Neural cell (in vitro differentiated cells): ENCODE measurements around the gene CENPX. TPM values are rescaled to one million over a fixed set of nuclear protein-coding genes. Genes with fewer than 3 reads are reported as not detected.

Experiments
- H2AFZ ChIP-seq: fragments of 200-600, 300-800 bp; sonication (generic), shearing (Covaris generic); 2 replicates; pipeline ENCODE4 v1.6.0; 2014; ENCODE audit warnings: low read depth, mild to moderate bottlenecking, antibody characterized with exemption, low read length, moderate library complexity
- H3F3A ChIP-seq: fragments of 200-600 bp; shearing (Covaris generic); 2 replicates; pipeline ENCODE4 v1.6.1; 2016; ENCODE audit warnings: mild to moderate bottlenecking, moderate library complexity, mixed read lengths, antibody characterized with exemption, low read length; ENCODE audit not compliant: insufficient read depth, poor library complexity, severe bottlenecking
- H3K27ac ChIP-seq: fragments of 200-600, 300-800 bp; sonication (generic), shearing (Covaris generic); 2 replicates; pipeline ENCODE4 v1.5.1; 2014; ENCODE audit warnings: mild to moderate bottlenecking, low read length, moderate library complexity
- H3K27me3 ChIP-seq: fragments of 300-800, 200-600 bp; sonication (generic), shearing (Covaris generic); 2 replicates; pipeline ENCODE4 v1.6.0; 2014; ENCODE audit warnings: mild to moderate bottlenecking, low read depth, low read length, moderate library complexity; ENCODE audit not compliant: insufficient read depth
- H3K36me3 ChIP-seq: fragments of 300-800, 200-600 bp; sonication (generic), shearing (Covaris generic); 2 replicates; pipeline ENCODE4 v1.5.1; 2014; ENCODE audit warnings: mild to moderate bottlenecking, antibody characterized with exemption, low read length, moderate library complexity; ENCODE audit not compliant: insufficient read depth
- H3K4me2 ChIP-seq: fragments of 300-800, 200-600 bp; sonication (generic), shearing (Covaris generic); 2 replicates; pipeline ENCODE4 v1.6.0; 2014; ENCODE audit warnings: mild to moderate bottlenecking, low read length
- H3K4me3 ChIP-seq: fragments of 300-800, 200-600 bp; sonication (generic), shearing (Covaris generic); 2 replicates; pipeline ENCODE4 v1.5.1; 2014; ENCODE audit warnings: mild to moderate bottlenecking, low read length, moderate library complexity
- H3K79me2 ChIP-seq: fragments of 200-600 bp; shearing (Covaris generic); replicated peaks from 2 replicates; pipeline ENCODE4 v1.6.0; 2014; ENCODE audit warnings: mild to moderate bottlenecking, low read length, moderate library complexity; ENCODE audit not compliant: insufficient read depth
- H3K9ac ChIP-seq: fragments of 300-800, 200-600 bp; sonication (generic), shearing (Covaris generic); 2 replicates; pipeline ENCODE4 v1.6.1; 2016; ENCODE audit warnings: mild to moderate bottlenecking, low read length, mixed read lengths
- H3K9me2 ChIP-seq: fragments of 200-600 bp; shearing (Covaris generic); 2 replicates; pipeline ENCODE4 v1.6.1; 2016; ENCODE audit warnings: mild to moderate bottlenecking, low read length, mixed read lengths; ENCODE audit not compliant: insufficient read depth
- H3K9me3 ChIP-seq: fragments of 200-600, 300-800 bp; sonication (generic), shearing (Covaris generic); 2 replicates; pipeline ENCODE4 v1.6.1; 2016; ENCODE audit warnings: mild to moderate bottlenecking, mixed run types, low read length, moderate library complexity, mixed read lengths
- H4K20me1 ChIP-seq: fragments of 200-600 bp; shearing (Covaris generic); 2 replicates; pipeline ENCODE4 v1.6.1; 2016; ENCODE audit warnings: mild to moderate bottlenecking, mixed run types; ENCODE audit not compliant: insufficient read depth
- EP300 ChIP-seq: fragments of 450-650 bp; conservative IDR thresholded peaks from 2 replicates; pipeline ENCODE4 v1.6.1; 2014; ENCODE audit warnings: antibody characterized with exemption, mild to moderate bottlenecking, moderate library complexity; ENCODE audit not compliant: poor library complexity, severe bottlenecking
- EZH2 ChIP-seq: fragments of 200-600, 300-800 bp; shearing (Covaris generic), sonication (generic); IDR thresholded peaks from 2 replicates; pipeline ENCODE4 v1.6.1; 2014; ENCODE audit warnings: antibody characterized with exemption, low read length, borderline replicate concordance, mild to moderate bottlenecking; ENCODE audit not compliant: insufficient read depth, poor library complexity, severe bottlenecking
- MXI1 ChIP-seq: fragments of 450-650 bp; conservative IDR thresholded peaks from 2 replicates; pipeline ENCODE4 v1.6.1; 2014; ENCODE audit warnings: antibody characterized with exemption, mild to moderate bottlenecking; ENCODE audit not compliant: poor library complexity, severe bottlenecking
- POLR2AphosphoS5 ChIP-seq: IDR thresholded peaks from 2 replicates; pipeline ENCODE4 v1.6.1; 2012
- RAD21 ChIP-seq: fragments of 450-650 bp; conservative IDR thresholded peaks from 2 replicates; pipeline ENCODE4 v1.6.1; 2014; ENCODE audit warnings: antibody characterized with exemption, mild to moderate bottlenecking, moderate library complexity
- SMC3 ChIP-seq: fragments of 450-650 bp; conservative IDR thresholded peaks from 2 replicates; pipeline ENCODE4 v1.6.1; 2014; ENCODE audit warnings: antibody characterized with exemption, mild to moderate bottlenecking, moderate library complexity; ENCODE audit not compliant: poor library complexity
- TAF1 ChIP-seq: IDR thresholded peaks from 2 replicates; pipeline ENCODE4 v1.6.1; 2012; ENCODE audit warnings: low read depth
- polyA plus RNA-seq: library from polyadenylated mRNA; depleted of rRNA; stranded (reverse); fragments of >200 nt; gene quantifications from 2 replicates; pipeline ENCODE4 v1.2.3, GENCODE V29; 2014
- TF ChIP-seq, protein P1 (sequence below): fragments of 450-650 bp; IDR thresholded peaks from 2 replicates; pipeline ENCODE4 v1.5.1; 2014; ENCODE audit warnings: antibody characterized with exemption, mild to moderate bottlenecking, moderate library complexity; ENCODE audit not compliant: poor library complexity, severe bottlenecking
- TF ChIP-seq, protein P2 (sequence below): IDR thresholded peaks from 2 replicates; pipeline ENCODE4 v1.6.1; 2012; ENCODE audit warnings: borderline replicate concordance

CENPX gene
- polyA plus RNA-seq, 1 donor from 2014 or later: 205 TPM

DNA sequence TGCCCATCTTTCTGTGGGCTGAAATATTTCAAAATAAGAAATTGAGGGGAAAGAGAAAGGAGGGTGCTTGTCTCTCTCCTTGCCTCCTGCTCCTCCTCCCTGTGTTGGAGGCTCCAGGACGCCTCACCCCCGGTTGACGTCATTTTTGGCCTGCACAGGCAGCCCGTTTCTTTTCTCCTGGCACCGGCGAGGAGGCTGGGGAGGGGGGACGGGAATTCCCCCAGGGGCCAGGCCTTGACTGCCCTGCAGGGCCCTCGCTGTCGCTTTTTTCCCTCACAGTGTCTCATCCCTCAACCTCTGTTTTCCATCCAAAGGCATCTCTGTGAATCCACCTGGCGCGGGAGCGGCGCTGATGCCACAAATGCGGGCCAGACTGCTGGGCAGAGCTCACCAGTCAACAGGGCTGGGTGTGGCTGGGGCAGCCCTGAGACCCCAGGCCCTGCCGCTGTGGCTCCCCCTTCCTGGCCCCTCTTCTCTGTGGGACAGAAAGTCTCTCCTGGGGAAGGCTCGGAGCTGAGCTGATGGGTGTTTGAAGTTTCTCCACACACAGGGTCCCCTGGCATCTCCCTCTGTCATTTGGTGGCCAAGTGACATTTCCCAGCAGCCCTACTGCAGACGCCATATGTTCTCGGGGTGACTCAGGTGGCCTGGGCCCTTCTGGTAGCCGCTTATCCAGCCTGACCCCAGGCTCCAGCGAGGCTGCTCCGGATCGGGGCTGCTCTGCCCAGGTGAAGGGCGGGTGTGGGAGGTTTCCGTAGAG is 16.0 kb downstream of the CENPX start:
- Histone ChIP-seq H3K36me3 (no peaks in the 10 kb centered on the region), H3K9me3 (no peaks in the 10 kb centered on the region), H4K20me1 (no peaks in the 10 kb centered on the region), H3K79me2 (no peaks in the 10 kb centered on the region), H3K27me3 (no peaks in the 10 kb centered on the region), H3F3A (no peaks in the 10 kb centered on the region), H3K27ac (no peak overlapping the region), H3K4me3 (no peak overlapping the region), H3K9ac (no peak overlapping the region), H3K4me2 (no peak overlapping the region), H2AFZ (no peak overlapping the region), H3K9me2 (no peaks in the 10 kb centered on the region)
- TF ChIP-seq POLR2AphosphoS5 (no peak), EZH2 (no peak), RAD21 (no peak), EP300 (no peak), MXI1 (no peak), SMC3 (no peak), TAF1 (no peak)
- TF ChIP-seq, protein P1, sequence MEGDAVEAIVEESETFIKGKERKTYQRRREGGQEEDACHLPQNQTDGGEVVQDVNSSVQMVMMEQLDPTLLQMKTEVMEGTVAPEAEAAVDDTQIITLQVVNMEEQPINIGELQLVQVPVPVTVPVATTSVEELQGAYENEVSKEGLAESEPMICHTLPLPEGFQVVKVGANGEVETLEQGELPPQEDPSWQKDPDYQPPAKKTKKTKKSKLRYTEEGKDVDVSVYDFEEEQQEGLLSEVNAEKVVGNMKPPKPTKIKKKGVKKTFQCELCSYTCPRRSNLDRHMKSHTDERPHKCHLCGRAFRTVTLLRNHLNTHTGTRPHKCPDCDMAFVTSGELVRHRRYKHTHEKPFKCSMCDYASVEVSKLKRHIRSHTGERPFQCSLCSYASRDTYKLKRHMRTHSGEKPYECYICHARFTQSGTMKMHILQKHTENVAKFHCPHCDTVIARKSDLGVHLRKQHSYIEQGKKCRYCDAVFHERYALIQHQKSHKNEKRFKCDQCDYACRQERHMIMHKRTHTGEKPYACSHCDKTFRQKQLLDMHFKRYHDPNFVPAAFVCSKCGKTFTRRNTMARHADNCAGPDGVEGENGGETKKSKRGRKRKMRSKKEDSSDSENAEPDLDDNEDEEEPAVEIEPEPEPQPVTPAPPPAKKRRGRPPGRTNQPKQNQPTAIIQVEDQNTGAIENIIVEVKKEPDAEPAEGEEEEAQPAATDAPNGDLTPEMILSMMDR: no peak
- TF ChIP-seq, protein P2, sequence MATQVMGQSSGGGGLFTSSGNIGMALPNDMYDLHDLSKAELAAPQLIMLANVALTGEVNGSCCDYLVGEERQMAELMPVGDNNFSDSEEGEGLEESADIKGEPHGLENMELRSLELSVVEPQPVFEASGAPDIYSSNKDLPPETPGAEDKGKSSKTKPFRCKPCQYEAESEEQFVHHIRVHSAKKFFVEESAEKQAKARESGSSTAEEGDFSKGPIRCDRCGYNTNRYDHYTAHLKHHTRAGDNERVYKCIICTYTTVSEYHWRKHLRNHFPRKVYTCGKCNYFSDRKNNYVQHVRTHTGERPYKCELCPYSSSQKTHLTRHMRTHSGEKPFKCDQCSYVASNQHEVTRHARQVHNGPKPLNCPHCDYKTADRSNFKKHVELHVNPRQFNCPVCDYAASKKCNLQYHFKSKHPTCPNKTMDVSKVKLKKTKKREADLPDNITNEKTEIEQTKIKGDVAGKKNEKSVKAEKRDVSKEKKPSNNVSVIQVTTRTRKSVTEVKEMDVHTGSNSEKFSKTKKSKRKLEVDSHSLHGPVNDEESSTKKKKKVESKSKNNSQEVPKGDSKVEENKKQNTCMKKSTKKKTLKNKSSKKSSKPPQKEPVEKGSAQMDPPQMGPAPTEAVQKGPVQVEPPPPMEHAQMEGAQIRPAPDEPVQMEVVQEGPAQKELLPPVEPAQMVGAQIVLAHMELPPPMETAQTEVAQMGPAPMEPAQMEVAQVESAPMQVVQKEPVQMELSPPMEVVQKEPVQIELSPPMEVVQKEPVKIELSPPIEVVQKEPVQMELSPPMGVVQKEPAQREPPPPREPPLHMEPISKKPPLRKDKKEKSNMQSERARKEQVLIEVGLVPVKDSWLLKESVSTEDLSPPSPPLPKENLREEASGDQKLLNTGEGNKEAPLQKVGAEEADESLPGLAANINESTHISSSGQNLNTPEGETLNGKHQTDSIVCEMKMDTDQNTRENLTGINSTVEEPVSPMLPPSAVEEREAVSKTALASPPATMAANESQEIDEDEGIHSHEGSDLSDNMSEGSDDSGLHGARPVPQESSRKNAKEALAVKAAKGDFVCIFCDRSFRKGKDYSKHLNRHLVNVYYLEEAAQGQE: no peak

DNA sequence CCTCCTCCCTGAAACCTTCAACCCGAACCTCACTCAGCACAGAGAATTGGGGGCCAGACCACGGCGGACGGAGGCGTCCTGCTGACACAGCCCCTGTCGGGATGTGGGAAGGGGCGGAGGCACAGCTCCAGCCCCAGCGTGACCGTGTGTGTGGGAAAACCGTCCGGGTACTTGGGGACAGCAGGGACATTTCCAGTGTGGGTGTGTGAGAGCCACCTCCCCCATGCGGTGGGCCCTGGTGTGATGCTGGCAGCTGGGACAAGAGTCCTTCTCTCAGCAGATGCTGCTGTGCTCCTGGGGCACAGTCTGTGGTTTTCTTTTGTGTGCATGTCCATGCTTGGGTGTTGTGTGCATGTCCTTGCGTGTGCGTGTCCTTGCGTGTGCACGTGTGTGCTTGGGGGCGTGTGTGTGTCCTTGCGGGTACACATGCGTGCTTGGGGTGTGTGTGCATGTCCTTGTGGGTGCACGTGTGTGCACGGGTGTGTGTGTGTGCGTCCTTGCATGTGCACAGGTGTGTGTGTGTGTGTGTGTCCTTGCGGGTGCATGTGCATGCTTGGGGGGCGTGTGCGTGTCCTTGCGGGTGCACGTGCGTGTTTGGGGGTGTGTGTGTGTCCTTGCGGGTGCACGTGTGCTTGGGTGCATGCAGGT is 16.9 kb downstream of the CENPX start:
- no peaks in the 10 kb centered on the region for H4K20me1 ChIP-seq
- no peaks in the 10 kb centered on the region for H3K79me2 ChIP-seq
- H3K36me3 ChIP-seq: no peaks in the 10 kb centered on the region
- no peak overlapping the region for H2AFZ ChIP-seq
- H3K9ac ChIP-seq: no peak overlapping the region
- no peaks in the 10 kb centered on the region for H3K27me3 ChIP-seq
- H3K9me3 ChIP-seq: no peaks in the 10 kb centered on the region
- TF ChIP-seq, protein P2: no peak
- TF ChIP-seq EZH2 (no peak), RAD21 (no peak), SMC3 (no peak), POLR2AphosphoS5 (no peak), MXI1 (no peak), TAF1 (no peak), EP300 (no peak)
- TF ChIP-seq, protein P1: no peak
- H3K9me2 ChIP-seq: no peaks in the 10 kb centered on the region
- no peak overlapping the region for H3K27ac ChIP-seq
- no peak overlapping the region for H3K4me3 ChIP-seq
- H3K4me2 ChIP-seq: no peak overlapping the region
- no peaks in the 10 kb centered on the region for H3F3A ChIP-seq
